H1 (cell line): ENCODE measurements around the gene TANC1. TPM values are rescaled to one million over a fixed set of nuclear protein-coding genes. Genes with fewer than 3 reads are reported as not detected.

Source experiments
- CTCF ChIA-PET: fragments of 300-600 bp; sonication (Branson Sonifier 250); formaldehyde crosslinking; loops from one replicate; lab custom pipeline; 2021; ENCODE audit not compliant: partially characterized antibody; lab: Charles Lee
- POLR2A ChIA-PET: fragments of 300-600 bp; sonication (Branson Sonifier 250); formaldehyde crosslinking; loops from one replicate; lab custom pipeline; 2021; ENCODE audit warnings: inconsistent platforms; ENCODE audit not compliant: partially characterized antibody; lab: Charles Lee
- DNase-seq, 2 experiments: peaks; one replicate each; pipeline versions ENCODE4 v3.0.0 to v3.0.0-alpha.2; 2010 to 2022; ENCODE audit warnings: low spot score in 2 of 2, low read depth in 1 of 2, mixed read lengths in 1 of 2
- FAIRE-seq: peaks from 2 replicates; lab custom pipeline; 2011; peaks lifted over from hg19 to GRCh38; lab: Jason Lieb, UNC
- H2AFZ ChIP-seq: 2 replicates; pipeline ENCODE4 v1.8.1; 2012; ENCODE audit warnings: low read length, inconsistent platforms
- H2AK5ac ChIP-seq: 2 replicates; pipeline ENCODE4 v1.6.1; 2013; ENCODE audit warnings: low read depth, low read length
- H2BK120ac ChIP-seq: replicated peaks from 2 replicates; pipeline ENCODE3; 2013; ENCODE audit warnings: low read depth, low read length, inconsistent platforms
- H2BK12ac ChIP-seq: 2 replicates; pipeline ENCODE4 v1.6.1; 2013; ENCODE audit warnings: low read depth, low read length
- H2BK15ac ChIP-seq: 2 replicates; pipeline ENCODE4 v1.6.1; 2013; ENCODE audit warnings: low read length
- H2BK20ac ChIP-seq: 2 replicates; pipeline ENCODE4 v1.6.1; 2013; ENCODE audit warnings: low read length
- H2BK5ac ChIP-seq: 2 replicates; pipeline ENCODE4 v1.6.1; 2013; ENCODE audit warnings: low read depth, low read length
- H3K14ac ChIP-seq: 2 replicates; pipeline ENCODE4 v1.6.1; 2013; ENCODE audit warnings: inconsistent platforms; ENCODE audit not compliant: insufficient read length
- H3K18ac ChIP-seq: 2 replicates; pipeline ENCODE4 v1.6.1; 2013; ENCODE audit warnings: low read length; ENCODE audit errors: extremely low read depth
- H3K23ac ChIP-seq: 2 replicates; pipeline ENCODE4 v1.6.1; 2013; ENCODE audit warnings: inconsistent platforms; ENCODE audit not compliant: insufficient read length
- H3K23me2 ChIP-seq: 2 replicates; pipeline ENCODE4 v1.6.1; 2013; ENCODE audit warnings: low read depth, low read length
- H3K27ac ChIP-seq: 2 replicates; pipeline ENCODE4 v1.6.1; 2011; ENCODE audit warnings: low read depth, low read length, inconsistent platforms
- H3K27me3 ChIP-seq, 4 experiments: replicated peaks in 1 of 4; 1 replicate in 1 of 4; 2 replicates in 3 of 4; pipeline versions ENCODE4 v1.6.1 to v1.8.1; 2011 to 2013; ENCODE audit warnings: low read length in 3 of 4, mild to moderate bottlenecking in 3 of 4, inconsistent platforms in 2 of 4, mixed read lengths in 2 of 4, moderate library complexity in 1 of 4; ENCODE audit not compliant: control insufficient read depth in 3 of 4, insufficient read depth in 3 of 4; ENCODE audit errors: extremely low read depth in 1 of 4
- H3K36me3 ChIP-seq, 4 experiments: 2 replicates each; pipeline versions ENCODE4 v1.6.1 to v1.8.1; 2011 to 2013; ENCODE audit warnings: mild to moderate bottlenecking in 4 of 4, low read length in 3 of 4, moderate library complexity in 2 of 4, control low read depth in 1 of 4, inconsistent platforms in 1 of 4; ENCODE audit not compliant: insufficient read depth in 4 of 4, control insufficient read depth in 2 of 4
- H3K4ac ChIP-seq: replicated peaks from 2 replicates; pipeline ENCODE3; 2013; ENCODE audit warnings: low read length, low read depth, mixed read lengths, inconsistent platforms; ENCODE audit not compliant: insufficient read length
- H3K4me1 ChIP-seq, 4 experiments: replicated peaks in 1 of 4; 1 replicate in 1 of 4; 2 replicates in 3 of 4; pipeline versions ENCODE4 v1.6.1 to v1.8.1; 2011 to 2013; ENCODE audit warnings: low read length in 3 of 4, inconsistent platforms in 2 of 4, mixed read lengths in 1 of 4; ENCODE audit not compliant: insufficient read depth in 4 of 4, control insufficient read depth in 3 of 4
- H3K4me2 ChIP-seq, 2 experiments: 2 replicates each; pipeline versions ENCODE4 v1.6.1 to v1.8.1; 2011 to 2013; ENCODE audit warnings: low read depth in 2 of 2, low read length in 2 of 2, control low read depth in 1 of 2, inconsistent platforms in 1 of 2, mild to moderate bottlenecking in 1 of 2; ENCODE audit not compliant: insufficient read depth in 1 of 2
- H3K4me3 ChIP-seq, 4 experiments: fragments of 200-600, 300-600 bp in 1 of 4; sonication (generic), shearing (Covaris generic), sonication (Bioruptor Twin) in 1 of 4; 2 replicates each; pipeline versions ENCODE4 v1.5.1 to v1.8.1; 2011 to 2016; ENCODE audit warnings: low read length in 4 of 4, low read depth in 3 of 4, control low read depth in 2 of 4, inconsistent platforms in 2 of 4, mild to moderate bottlenecking in 2 of 4, mixed read lengths in 1 of 4, moderate library complexity in 1 of 4; ENCODE audit not compliant: insufficient read depth in 2 of 4; ENCODE audit errors: extremely low read depth in 1 of 4
- H3K56ac ChIP-seq: replicated peaks from 2 replicates; pipeline ENCODE3; 2013; ENCODE audit warnings: low read depth, mild to moderate bottlenecking, mixed read lengths, low read length, inconsistent platforms; ENCODE audit not compliant: insufficient read length
- H3K79me1 ChIP-seq: 2 replicates; pipeline ENCODE4 v1.6.1; 2013; ENCODE audit warnings: low read depth, low read length, control low read depth
- H3K79me2 ChIP-seq, 2 experiments: 2 replicates each; pipeline versions ENCODE4 v1.6.1 to v1.8.1; 2012 to 2013; ENCODE audit warnings: low read length in 2 of 2, mild to moderate bottlenecking in 2 of 2, inconsistent platforms in 1 of 2; ENCODE audit not compliant: insufficient read depth in 2 of 2, control insufficient read depth in 1 of 2
- H3K9ac ChIP-seq, 4 experiments: replicated peaks in 1 of 4; 1 replicate in 1 of 4; 2 replicates in 3 of 4; pipeline versions ENCODE4 v1.6.1 to v1.8.1; 2011 to 2013; ENCODE audit warnings: low read depth in 3 of 4, low read length in 3 of 4, control low read depth in 2 of 4, mild to moderate bottlenecking in 2 of 4, moderate library complexity in 2 of 4, inconsistent platforms in 1 of 4; ENCODE audit errors: extremely low read depth in 1 of 4
- H3K9me3 ChIP-seq, 2 experiments: 2 replicates each; pipeline versions ENCODE4 v1.6.1 to v1.8.1; 2012 to 2013; ENCODE audit warnings: mild to moderate bottlenecking in 2 of 2, moderate library complexity in 2 of 2, control low read depth in 1 of 2, inconsistent platforms in 1 of 2, low read depth in 1 of 2, low read length in 1 of 2, mixed read lengths in 1 of 2; ENCODE audit not compliant: insufficient read depth in 2 of 2
- H4K20me1 ChIP-seq, 2 experiments: replicated peaks in 1 of 2; 2 replicates each; pipeline versions ENCODE3 to v1.8.1; 2011 to 2013; ENCODE audit warnings: inconsistent platforms in 2 of 2, low read length in 2 of 2, mild to moderate bottlenecking in 1 of 2; ENCODE audit not compliant: insufficient read depth in 2 of 2, control insufficient read depth in 1 of 2
- H4K5ac ChIP-seq: 2 replicates; pipeline ENCODE4 v1.6.1; 2013; ENCODE audit warnings: low read length, low read depth, mixed read lengths, inconsistent platforms; ENCODE audit not compliant: insufficient read length
- H4K8ac ChIP-seq: 2 replicates; pipeline ENCODE4 v1.8.0; 2013; ENCODE audit warnings: mild to moderate bottlenecking, moderate library complexity, low read length, inconsistent platforms; ENCODE audit not compliant: insufficient read depth; ENCODE audit errors: extremely low read depth
- H4K91ac ChIP-seq: replicated peaks from 2 replicates; pipeline ENCODE3; 2013; ENCODE audit warnings: low read length, mixed read lengths, inconsistent platforms; ENCODE audit not compliant: insufficient read length
- MAFK ChIP-seq: IDR thresholded peaks from 2 replicates; pipeline ENCODE4 v1.6.1; 2012; ENCODE audit warnings: low read depth, mild to moderate bottlenecking, improper control_type of control experiment, low read length
- SP1 ChIP-seq: IDR thresholded peaks from 2 replicates; pipeline ENCODE4 v1.6.1; 2011; ENCODE audit warnings: low read depth, low read length
- TBP ChIP-seq: IDR thresholded peaks from 2 replicates; pipeline ENCODE4 v1.6.1; 2011; ENCODE audit warnings: low read depth, low read length, improper control_type of control experiment
- WGBS, 2 experiments: shearing (Covaris generic) in 1 of 2; methylation state at CpG; one replicate each; pipeline versions ENCODE4 v1.1.6 to v1.1.7; 2013 to 2015; ENCODE audit warnings: low lambda C conversion rate in 2 of 2, mixed read lengths in 2 of 2, inconsistent platforms in 1 of 2, low coverage in 1 of 2, missing lambda C conversion rate in 1 of 2; ENCODE audit not compliant: insufficient replicate concordance in 2 of 2, insufficient coverage in 1 of 2, insufficient read length in 1 of 2; ENCODE audit errors: extremely low coverage in 1 of 2, missing lambda C conversion rate in 1 of 2; 5-methylcytosine and 5-hydroxymethylcytosine counted together
- polyA plus RNA-seq, 7 experiments: library from polyadenylated mRNA; depleted of rRNA in 3 of 7; stranded (reverse) in 5 of 7; unstranded in 2 of 7; fragments of >200 nt in 5 of 7; fragments of 200-250 nt in 2 of 7; gene quantifications; 1 replicate in 5 of 7; 2 replicates in 1 of 7; 4 replicates in 1 of 7; pipeline versions ENCODE4 v1.2.1 to v1.2.3, GENCODE V29; 2011 to 2013; ENCODE audit warnings: missing spikeins in 2 of 7, mixed read lengths in 2 of 7
- total RNA-seq: library from RNA; stranded (reverse); fragmentation: NEBNext Ultra II Directional; extraction: Animal tissue kit (Norgen Biotek cat#: 25700); gene quantifications from 2 replicates; pipeline ENCODE4 v1.2.1, GENCODE V29; 2021
- TF ChIP-seq, protein P1 (sequence below): IDR thresholded peaks from 2 replicates; pipeline ENCODE4 v1.6.1; 2011; ENCODE audit warnings: low read depth, mild to moderate bottlenecking, low read length; ENCODE audit not compliant: insufficient read depth
- TF ChIP-seq, protein P2 (sequence below): IDR thresholded peaks from 2 replicates; pipeline ENCODE4 v1.6.1; 2012; ENCODE audit warnings: low read length, inconsistent platforms

The TANC1 gene
- total and polyA plus RNA-seq, 2 of the 8 experiments (the other 6 are each of a cell fraction or from before 2014, with no cell fraction given): 4.1 to 7.6 TPM

DNA sequence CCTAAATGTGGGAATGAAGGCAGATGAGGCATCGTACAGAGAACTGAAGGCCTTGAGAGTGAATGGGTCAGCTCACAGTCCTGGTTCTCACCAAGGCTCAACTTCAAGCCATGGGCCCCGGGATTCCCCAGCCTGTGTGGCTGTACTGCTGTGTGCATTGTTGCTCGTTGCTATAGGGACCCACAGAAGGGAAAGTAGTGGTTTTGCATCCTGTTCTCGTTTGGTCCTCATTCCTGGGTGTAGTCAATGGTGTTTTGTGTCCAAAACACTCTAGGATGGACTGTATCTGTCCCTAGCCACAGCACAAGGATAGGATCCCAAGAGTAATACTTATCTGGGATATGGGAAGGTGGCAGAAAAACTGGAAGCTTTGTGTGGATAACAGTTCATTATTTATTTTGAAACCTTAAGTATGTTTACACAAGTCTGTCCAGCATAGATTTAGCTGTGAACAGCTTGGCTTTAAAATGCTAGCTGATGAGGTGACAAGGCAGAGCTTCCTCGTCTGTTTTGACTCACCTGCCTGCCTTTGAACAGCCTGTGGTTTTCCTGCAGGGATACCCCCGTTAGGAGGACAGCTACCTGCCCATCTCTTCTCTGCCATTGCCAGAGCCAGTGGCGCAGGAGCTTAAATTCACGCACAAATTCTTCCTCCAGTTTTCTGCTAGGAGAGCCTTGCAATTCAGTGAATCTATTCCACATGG is 233.1 kb downstream of the TANC1 start:
- Histone ChIP-seq H3K4me1 (no peaks in the 10 kb centered on the region; a peak in 2 of 7 replicates), H4K91ac (no peak overlapping the region), H3K79me1 (no peaks in the 10 kb centered on the region), H3K9me3 (no peaks in the 10 kb centered on the region), H3K4ac (no peak overlapping the region), H2AFZ (no peak overlapping the region), H4K20me1 (peaks cover 0 to 5% of the 10 kb centered on the region in 2 experiments), H4K5ac (no peak overlapping the region), H2BK15ac (no peak overlapping the region), H3K27me3 (no peaks in the 10 kb centered on the region), H3K36me3 (no peaks in the 10 kb centered on the region), H3K23ac (no peak overlapping the region), H3K56ac (no peak overlapping the region), H3K9ac (no peak overlapping the region), H2BK20ac (no peak overlapping the region), H2BK5ac (no peak overlapping the region), H3K79me2 (no peaks in the 10 kb centered on the region), H3K27ac (no peak overlapping the region), H4K8ac (no peak overlapping the region)
- no peak for FAIRE-seq
- CTCF ChIA-PET: interaction anchor here (0.6 to 1.4 kb wide), 4 partner anchors 23 to 299 kb away, joined by 3 to 4 read pairs (median 3); no protein-coding TSS in a partner anchor
- TF ChIP-seq MAFK (no peak), SP1 (no peak), TBP (no peak)
- TF ChIP-seq, protein P1, sequence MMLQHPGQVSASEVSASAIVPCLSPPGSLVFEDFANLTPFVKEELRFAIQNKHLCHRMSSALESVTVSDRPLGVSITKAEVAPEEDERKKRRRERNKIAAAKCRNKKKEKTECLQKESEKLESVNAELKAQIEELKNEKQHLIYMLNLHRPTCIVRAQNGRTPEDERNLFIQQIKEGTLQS: no peak
- TF ChIP-seq, protein P2, sequence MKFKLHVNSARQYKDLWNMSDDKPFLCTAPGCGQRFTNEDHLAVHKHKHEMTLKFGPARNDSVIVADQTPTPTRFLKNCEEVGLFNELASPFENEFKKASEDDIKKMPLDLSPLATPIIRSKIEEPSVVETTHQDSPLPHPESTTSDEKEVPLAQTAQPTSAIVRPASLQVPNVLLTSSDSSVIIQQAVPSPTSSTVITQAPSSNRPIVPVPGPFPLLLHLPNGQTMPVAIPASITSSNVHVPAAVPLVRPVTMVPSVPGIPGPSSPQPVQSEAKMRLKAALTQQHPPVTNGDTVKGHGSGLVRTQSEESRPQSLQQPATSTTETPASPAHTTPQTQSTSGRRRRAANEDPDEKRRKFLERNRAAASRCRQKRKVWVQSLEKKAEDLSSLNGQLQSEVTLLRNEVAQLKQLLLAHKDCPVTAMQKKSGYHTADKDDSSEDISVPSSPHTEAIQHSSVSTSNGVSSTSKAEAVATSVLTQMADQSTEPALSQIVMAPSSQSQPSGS: no peak
- TF ChIP-seq, all 59 proteins: peak for 0
- WGBS, 2 experiments: 89% methylated on average over 8 of the region's 8 CpGs; no CpG with 5 or more reads in 1 of the 2 experiments
- Histone ChIP-seq H2BK120ac (no peak overlapping the region), H3K14ac (no peak overlapping the region), H3K4me3 (no peak overlapping the region), H2AK5ac (no peak overlapping the region), H3K23me2 (no peaks in the 10 kb centered on the region), H3K4me2 (no peak overlapping the region), H3K18ac (no peak overlapping the region), H2BK12ac (no peak overlapping the region)
- POLR2A ChIA-PET: no interaction called here
- no peak for DNase-seq
